Fibroblast of mammary gland (primary cell): ENCODE measurements around the gene PRKCH.
A peak's percentile ranks its signal among the peaks of the same experiment; 100 is the strongest.
"Not testable (repeated sequence)": the region's sequence is repeated elsewhere in the genome, so short reads cannot be mapped to it uniquely, and the experiment has no call there.

Experiments used
- DNase-seq: peaks from one replicate; pipeline ENCODE4 v3.0.0-alpha.2; 2010; ENCODE audit warnings: low read depth
- H3K4me3 ChIP-seq: 2 replicates; pipeline ENCODE4 v1.5.1; 2011; ENCODE audit warnings: low read depth, mild to moderate bottlenecking, low read length, moderate library complexity; ENCODE audit not compliant: control insufficient read depth
- TF ChIP-seq, protein P1 (sequence below): conservative IDR thresholded peaks from 2 replicates; pipeline ENCODE4 v1.5.1; 2011; ENCODE audit warnings: low read depth, low read length, inconsistent platforms; ENCODE audit not compliant: control insufficient read depth, insufficient read depth

Gene PRKCH

DNA sequence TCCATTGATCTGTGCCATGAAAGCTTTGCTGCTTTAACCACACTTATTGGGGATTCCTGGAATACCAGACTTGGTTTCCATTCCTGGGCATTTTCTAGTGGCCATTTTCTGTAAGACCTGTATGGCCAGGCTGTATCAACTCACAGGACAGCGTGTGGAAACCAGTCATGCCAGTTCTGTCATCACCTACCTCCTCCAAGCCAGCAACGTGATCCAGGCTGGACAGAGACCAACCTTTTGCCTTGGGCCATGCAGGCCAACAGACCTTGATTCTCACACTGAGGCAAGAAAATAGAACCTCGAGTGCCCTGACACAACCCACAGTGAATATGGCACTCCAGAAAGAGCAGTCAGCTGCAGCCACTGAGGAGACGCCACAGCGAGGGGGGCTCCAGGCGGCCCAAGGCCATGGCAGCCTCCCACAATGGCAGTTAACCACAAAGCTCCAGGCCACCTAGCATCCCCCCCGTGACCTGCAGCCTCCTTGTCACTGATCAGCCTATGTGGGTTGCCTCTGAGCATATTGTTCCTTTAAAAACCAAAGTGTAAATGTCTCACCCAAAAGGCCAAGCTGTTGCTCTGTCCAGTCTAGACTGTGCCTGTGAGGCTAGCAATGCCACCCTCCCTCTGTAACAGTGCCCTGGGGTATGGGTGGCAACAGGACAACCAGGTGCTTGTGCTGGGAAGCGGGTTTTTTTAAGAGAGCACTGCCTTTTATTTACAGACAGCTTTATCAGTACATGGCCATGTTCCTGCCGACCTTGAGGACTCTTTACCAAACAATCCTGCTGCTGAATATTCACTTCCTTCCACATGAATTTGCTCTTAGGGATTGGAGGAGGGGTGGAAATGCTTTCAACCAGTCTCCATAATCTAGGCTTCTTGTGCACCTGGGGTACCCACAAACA is 205.3 kb downstream of the PRKCH start:
- TF ChIP-seq, protein P1, sequence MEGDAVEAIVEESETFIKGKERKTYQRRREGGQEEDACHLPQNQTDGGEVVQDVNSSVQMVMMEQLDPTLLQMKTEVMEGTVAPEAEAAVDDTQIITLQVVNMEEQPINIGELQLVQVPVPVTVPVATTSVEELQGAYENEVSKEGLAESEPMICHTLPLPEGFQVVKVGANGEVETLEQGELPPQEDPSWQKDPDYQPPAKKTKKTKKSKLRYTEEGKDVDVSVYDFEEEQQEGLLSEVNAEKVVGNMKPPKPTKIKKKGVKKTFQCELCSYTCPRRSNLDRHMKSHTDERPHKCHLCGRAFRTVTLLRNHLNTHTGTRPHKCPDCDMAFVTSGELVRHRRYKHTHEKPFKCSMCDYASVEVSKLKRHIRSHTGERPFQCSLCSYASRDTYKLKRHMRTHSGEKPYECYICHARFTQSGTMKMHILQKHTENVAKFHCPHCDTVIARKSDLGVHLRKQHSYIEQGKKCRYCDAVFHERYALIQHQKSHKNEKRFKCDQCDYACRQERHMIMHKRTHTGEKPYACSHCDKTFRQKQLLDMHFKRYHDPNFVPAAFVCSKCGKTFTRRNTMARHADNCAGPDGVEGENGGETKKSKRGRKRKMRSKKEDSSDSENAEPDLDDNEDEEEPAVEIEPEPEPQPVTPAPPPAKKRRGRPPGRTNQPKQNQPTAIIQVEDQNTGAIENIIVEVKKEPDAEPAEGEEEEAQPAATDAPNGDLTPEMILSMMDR = no peak
- H3K4me3 ChIP-seq = no peak overlapping the region
- no peak for DNase-seq

DNA sequence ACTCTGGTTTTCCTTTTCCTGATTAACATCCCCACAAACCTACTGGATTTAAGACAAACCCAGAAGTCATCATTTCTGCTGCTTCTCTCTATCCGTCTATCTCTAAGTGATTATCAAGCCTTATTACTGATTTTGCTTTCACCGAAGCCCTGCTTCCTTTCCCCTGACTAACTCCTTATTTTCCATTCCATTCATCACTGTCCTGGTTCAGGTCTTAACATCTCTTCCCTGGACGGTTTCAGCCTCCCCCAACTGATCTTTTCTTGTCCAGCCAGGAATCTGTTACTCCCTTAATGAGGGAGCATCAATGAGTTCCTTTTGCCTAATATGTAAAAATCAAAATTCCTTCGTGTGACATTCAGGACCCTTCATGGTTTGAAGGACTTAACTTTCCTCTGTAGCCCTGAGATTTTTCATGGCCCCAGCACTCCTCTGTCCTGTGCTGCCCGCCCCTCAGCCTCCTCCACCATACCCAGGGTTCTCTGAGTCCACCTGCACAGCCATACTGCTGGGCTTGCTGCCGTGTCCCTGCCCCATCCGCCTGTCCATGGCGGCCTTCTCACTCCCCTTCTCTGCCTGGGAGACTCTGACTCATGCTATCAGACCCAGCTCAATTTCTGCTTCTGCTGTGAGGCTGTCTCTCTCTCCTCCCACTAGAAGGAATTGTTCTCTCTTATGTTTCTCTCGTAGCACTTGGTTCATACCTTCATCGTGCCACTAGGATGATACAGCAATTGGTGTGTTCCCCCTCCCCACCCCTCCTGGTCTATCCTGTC is 206.1 kb downstream of the PRKCH start:
- no peak overlapping the region for H3K4me3 ChIP-seq
- TF ChIP-seq, protein P1 = no peak
- peak; percentile 86 for DNase-seq

DNA sequence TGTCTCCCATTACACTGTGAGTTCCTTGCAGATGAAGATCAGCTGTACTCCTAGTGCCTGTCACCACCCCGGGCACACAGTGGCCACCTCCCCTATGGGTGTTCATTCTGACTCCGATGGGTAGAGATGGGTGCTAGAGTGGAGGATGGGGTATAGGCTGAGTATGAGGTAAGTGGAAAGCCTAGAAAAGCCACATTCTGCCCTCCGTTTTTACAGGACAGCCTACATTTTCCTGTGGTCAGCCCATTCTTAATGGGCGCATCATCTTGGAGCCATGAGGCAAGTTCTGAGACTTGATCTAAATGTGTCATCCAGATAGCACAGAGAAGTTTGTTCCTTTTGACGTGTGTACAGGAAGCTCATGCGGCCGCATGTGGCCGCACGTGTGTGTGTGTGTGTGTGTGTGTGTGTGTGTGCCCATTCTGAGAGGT is 207.2 kb downstream of the PRKCH start:
- TF ChIP-seq, protein P1 = no peak
- DNase-seq = peak; percentile 97
- no peak overlapping the region for H3K4me3 ChIP-seq

DNA sequence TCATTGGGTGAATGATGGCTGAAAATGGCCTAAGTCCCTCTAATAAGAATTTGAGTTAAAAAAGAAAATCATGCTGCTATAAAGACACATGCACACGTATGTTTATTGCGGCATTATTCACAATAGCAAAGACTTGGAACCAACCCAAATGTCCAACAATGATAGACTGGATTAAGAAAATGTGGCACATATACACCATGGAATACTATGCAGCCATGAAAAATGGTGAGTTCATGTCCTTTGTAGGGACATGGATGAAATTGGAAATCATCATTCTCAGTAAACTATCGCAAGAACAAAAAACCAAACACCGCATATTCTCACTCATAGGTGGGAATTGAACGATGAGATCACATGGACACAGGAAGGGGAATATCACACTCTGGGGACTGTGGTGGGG is 208.0 kb downstream of the PRKCH start:
- DNase-seq, H3K4me3 ChIP-seq: not testable (repeated sequence)

DNA sequence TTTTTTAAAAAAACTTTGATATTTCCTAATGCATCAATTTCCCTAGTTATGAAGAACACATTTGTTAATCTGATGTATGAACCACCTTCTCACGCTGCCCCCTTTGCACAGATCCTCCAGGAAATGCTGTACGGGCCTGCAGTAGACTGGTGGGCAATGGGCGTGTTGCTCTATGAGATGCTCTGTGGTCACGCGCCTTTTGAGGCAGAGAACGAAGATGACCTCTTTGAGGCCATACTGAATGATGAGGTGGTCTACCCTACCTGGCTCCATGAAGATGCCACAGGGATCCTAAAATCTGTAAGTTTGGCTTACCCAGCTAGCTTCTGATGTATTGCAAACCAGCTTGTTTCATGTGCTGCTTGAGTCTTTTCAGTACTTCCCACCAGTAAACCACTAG is 208.9 kb downstream of the PRKCH start:
- H3K4me3 ChIP-seq = no peak overlapping the region
- TF ChIP-seq, protein P1 = no peak
- DNase-seq = no peak

DNA sequence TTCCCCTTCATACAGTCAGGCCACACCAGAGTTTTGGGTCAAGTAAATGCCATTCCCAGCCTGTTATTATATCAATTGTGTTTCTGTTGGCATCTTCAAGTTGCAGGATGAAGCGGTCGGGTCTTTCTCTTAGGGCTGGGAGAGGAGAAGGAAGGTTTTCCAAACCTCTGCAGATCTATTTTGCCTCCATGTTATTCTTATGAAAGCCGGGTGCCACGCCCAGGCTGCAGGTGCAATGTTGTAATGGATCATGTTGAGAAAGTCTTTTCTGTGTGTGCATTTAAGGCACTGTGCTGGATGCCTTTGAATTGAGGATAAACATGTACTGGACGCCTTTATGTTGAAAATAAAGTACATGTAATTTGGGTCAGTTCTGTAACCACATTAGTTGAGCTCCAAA is 209.5 kb downstream of the PRKCH start:
- DNase-seq = no peak
- H3K4me3 ChIP-seq = no peak overlapping the region
- TF ChIP-seq, protein P1 = no peak
